Left renal cortex interstitium (tissue), 4 donors: Measurements from ENCODE around the gene PPP4R4. TPM values are rescaled to one million over a fixed set of nuclear protein-coding genes. Genes with fewer than 3 reads are reported as not detected.
"Not testable (repeated sequence)": the region's sequence is repeated elsewhere in the genome, so short reads cannot be mapped to it uniquely, and the experiment has no call there.

Source experiments
- DNase-seq, 4 donors: peaks; one replicate each; pipeline ENCODE4 v3.0.0-alpha.2; 2013; ENCODE audit warnings: low read depth in 4 of 4, low spot score in 2 of 4, missing footprints in 1 of 4
- polyA plus RNA-seq, 4 donors: library from polyadenylated mRNA; unstranded; fragments of 120-200 nt; gene quantifications; one replicate each; pipeline ENCODE4 v1.2.1, GENCODE V29; 2013; ENCODE audit not compliant: insufficient read length in 4 of 4

The PPP4R4 gene
- polyA plus RNA-seq, 4 donors = 0.25 to 0.28 (median 0.28) TPM

DNA sequence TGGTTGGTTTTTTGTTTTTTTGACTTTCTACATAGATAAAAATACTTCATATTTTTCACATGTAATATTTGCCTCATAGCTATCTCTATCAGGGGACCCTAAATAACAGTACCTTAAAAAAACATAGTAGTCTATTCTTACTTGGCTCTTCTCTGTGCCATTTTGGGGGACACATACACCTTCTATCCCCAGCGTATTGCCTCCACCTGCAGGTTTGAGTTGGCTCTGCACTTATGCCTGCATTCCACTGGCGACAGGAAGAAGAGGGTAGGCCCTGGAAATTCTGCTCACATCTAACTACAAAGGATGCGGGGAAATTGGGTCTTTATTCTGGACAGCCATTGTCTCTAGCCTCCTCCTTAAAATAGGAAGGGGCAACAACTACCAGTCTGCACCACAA, 30.9 kb upstream of the PPP4R4 start:
- DNase-seq = no peak

DNA sequence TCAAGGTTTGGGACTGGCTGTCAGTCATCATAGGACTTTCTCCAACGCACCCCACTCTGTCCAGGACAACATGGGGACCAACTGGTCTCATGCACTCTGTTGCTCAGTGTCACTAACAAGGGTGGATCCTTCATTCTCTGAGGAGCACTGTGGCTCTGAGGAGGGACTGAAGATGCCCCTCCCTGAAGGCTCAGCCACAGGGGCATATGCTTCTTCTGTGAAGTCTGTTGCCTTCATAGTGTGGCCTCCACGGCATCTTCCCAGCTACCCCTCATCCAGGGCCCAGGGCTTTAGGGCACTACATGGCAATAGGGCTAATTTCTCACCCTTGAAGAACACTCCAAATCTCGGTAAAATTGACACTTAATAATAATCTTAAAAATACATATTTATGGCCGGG, 30.4 kb upstream of the PPP4R4 start:
- DNase-seq = no peak

GRCh38 chr14:94144765-94145164, 29.4 kb upstream of the PPP4R4 start:
- DNase-seq = no peak

GRCh38 chr14:94145902-94146527, 28.1 kb upstream of the PPP4R4 start:
- no peak for DNase-seq

DNA sequence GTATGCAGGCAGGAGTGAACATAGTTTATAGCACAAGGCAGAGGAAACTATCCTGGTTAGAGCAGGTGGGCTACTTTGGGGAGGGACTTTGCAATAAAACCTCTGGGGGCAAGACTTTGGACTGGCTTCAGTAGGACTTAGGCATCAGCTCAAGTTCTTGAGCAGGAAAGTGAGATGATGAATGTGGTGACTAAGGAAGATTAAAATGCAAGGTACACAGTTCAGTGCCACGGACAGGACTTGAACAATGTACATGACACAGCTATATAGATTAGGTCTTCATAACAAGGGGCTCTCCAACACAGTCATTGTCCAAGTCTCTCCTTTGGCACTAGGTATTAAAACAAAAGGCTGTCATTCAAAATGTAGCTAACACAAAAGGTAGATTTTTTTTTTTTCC, 21.4 kb upstream of the PPP4R4 start:
- no peak for DNase-seq

DNA sequence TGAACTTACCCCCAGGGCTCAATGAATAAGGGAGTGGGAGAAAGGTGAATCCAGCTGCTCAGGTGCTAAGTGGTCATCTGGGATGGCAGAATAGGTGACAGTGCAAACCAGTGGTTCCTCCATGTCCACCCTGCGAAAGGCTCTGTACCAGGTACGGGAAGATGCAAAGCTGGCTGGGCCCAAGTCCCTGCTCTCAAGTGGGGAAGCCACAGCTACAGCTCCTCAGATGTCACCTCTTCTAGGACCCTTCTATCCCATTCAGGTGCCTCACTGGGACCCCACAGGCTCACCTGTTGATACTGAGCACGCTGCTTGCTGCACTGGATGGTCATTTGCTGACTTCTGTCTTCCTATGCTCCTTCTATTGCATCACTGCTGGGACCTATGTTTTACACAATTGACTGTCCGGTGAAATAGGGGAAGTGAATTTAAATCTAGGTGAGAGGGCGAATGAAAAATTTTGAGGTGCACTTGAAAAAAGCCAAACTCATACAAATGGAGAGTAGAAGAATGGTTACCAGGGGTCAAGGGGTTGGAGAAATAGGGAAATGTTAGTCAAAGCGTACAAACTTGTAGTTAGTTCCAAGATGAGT, 20.3 kb upstream of the PPP4R4 start:
- DNase-seq = no peak

DNA sequence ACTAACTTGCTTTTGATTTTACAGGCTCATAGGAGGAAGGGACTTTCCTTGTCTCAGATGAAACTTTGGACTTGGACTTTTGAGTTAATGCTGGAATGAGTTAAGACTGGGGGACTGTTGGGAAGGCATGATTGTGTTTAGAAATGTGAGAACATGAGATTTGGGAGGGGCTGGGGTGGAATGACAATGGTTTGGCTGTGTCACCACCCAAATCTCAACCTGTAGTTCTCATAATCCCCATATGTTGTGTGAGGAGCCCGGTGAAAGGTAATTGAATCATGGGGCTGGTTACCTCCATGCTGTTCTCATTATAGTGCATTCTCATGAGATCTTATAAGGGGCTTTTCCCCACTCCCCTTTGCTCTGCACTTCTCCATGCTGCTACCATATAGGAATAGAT, 18.0 kb upstream of the PPP4R4 start:
- not testable (repeated sequence) for DNase-seq

DNA sequence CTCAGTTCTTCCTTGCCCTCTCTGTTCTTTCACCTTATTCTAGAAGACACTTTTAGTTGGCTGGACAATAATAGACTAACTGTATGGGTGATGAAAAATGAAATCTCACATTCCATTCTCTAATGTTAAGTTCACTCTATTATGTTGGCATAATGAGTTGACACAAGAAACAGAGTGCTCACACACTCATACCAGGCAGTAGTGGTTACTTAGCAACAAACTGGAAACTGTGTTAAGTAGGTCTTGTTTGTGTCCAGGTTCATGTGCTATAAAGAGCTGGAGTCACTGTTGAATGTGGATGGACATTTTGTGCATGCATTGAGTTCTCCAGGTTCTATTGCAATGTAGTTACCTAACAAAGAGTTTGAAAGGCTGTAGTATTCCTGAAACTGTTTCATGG, 16.9 kb upstream of the PPP4R4 start:
- no peak for DNase-seq

DNA sequence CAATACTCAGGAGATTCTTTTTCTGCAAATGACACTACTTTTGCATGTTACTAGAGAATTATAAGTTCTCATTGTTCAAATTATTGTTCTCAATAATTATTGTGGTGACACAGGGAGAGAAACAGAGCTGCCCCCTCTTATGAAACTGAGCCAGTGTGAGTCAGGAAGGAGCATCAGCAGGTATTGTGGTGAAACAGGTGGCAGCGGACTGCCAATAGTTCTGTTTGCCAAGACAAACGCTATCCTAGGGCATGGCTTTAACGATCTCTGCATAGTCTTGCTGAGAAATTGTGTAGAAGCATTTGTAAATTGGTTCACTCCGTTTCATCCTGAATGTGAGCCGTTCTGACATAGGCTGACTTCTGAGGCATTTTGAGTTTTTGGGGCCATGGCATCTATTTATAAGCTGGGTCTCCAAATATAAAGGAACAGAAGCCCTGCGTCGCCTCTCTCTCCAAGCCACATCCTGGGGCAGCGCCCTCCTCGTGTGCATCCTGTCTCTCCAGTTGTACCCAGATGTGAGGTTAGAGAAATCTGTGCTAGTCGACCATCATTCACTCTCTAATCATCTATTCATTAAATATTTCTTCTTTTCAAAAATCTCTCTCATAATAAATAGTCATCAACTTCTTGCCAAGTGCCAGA, 15.8 kb upstream of the PPP4R4 start:
- DNase-seq = no peak

- no peak for DNase-seq
These were observed 13.1 kb upstream of the PPP4R4 start for GRCh38 chr14:94161058-94161457.

- DNase-seq = no peak
These were observed 12.1 kb upstream of the PPP4R4 start for GRCh38 chr14:94161981-94162380.

DNA sequence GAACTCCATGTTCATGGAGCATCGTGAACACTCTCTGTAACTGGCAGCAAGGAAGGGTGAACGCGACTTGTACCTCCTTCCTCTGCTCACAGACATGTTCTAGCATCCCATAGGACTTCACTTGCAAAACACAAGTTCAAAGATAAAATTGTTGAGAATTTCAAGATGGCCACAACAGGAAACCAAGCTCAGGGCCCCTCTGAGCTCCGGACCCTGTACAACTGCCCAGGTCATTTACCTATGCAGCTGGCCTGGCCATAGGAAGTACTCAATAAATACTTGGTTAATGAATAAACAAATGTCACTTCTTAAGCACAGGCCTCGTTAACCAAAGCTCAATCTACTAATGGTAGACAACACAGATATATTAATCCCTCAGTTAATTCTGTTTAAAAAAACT, 11.7 kb upstream of the PPP4R4 start:
- no peak for DNase-seq

DNA sequence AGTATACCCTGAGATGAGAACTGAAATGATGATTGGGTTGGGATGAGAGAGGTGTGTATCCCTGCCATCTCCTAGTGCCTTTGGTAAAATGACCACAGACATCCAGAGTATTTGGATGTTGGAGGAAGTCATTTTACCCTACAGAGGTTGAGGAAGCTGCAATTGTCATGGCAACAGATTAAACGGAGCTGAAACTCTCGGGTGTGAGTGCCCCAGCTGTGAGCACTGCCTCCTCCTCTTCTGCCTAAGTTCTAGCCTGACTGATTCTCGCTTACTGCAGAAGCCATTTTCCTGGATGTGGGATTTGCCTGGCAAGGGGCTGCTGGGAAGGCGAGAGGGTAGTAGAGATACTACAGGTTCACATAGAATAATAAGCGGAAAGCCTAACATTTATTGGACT, 10.3 kb upstream of the PPP4R4 start:
- no peak for DNase-seq

- no peak for DNase-seq
These were observed 9.3 kb upstream of the PPP4R4 start for GRCh38 chr14:94164685-94165431.

- DNase-seq = no peak
These were observed 8.4 kb upstream of the PPP4R4 start for GRCh38 chr14:94165744-94166143.

GRCh38 chr14:94170136-94170535, 4.0 kb upstream of the PPP4R4 start:
- no peak for DNase-seq

GRCh38 chr14:94171208-94171607, 2.9 kb upstream of the PPP4R4 start:
- no peak for DNase-seq

DNA sequence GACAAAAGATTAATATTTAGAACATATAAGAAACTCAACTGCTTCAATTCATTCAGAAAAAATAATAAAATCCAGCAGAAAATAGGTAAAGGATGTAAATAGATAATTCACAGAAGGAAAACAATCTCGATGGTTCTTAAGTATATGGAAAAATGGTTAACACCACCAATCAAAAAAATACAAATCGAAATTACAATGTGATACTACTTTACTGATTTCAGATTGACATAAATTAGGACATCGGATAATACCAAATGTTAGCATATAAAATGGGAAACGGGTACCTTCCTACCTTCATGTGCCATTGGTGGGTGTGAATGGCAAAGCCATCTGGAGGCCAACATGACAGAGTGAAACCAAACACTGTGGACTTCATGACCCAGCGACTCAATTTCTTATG, 1.6 kb upstream of the PPP4R4 start:
- DNase-seq = no peak

DNA sequence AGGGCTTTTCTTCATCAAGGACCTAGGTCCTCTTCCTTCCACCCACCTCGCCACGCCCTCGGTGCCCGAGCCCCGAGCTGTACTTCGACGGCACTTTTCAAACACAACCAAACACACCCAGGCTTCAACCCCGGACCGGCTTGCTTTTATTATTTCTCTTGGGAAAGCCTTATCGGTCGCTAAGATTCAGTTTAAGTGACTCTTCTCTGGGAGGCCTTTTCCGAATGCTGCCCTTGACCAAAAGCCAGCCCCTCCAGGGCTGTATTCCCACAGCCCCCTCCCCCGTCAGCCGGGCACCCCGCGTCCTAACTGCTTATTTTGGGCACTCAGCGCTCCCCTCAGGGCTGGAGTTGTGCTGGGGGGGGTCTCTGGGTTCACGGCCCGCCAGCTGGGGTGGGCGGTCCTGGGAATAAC, 644 bp upstream of the PPP4R4 start:
- no peak for DNase-seq

GRCh38 chr14:94174604-94175010, 485 bp downstream of the PPP4R4 start:
- DNase-seq = no peak

GRCh38 chr14:94175011-94175745, 1.1 kb downstream of the PPP4R4 start:
- DNase-seq = no peak
